NCI-H2107 treated with DMSO at 0.1 percent for 48 hours (cell line): ENCODE data around the gene B3GAT1.

Experiments used
- DNase-seq: peaks from one replicate; lab custom pipeline; 2025; ENCODE audit not compliant: unreplicated experiment; lab: John Stamatoyannopoulos, UW

Gene B3GAT1

GRCh38 chr11:134442246-134442645, 30.2 kb upstream of the B3GAT1 start:
- DNase-seq: no peak

DNA sequence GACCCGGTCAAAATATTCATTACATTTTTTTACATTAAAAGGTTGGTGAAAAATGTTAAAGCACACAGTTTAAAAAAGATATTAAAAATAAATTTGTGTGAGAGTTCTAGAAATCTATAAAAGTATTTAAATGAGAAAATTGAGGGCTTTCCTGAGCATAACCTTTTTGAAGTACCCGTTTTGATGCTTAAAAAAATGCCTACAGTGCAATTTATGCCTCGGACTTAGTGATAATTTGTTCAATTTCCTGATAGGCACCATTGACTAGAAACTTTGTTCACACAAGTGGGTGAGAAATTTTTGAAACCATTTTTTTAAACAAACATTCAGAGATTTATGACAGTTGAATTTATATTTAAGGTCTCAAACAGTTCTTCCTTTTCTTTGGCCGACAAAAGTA, 29.7 kb upstream of the B3GAT1 start:
- DNase-seq: no peak

DNA sequence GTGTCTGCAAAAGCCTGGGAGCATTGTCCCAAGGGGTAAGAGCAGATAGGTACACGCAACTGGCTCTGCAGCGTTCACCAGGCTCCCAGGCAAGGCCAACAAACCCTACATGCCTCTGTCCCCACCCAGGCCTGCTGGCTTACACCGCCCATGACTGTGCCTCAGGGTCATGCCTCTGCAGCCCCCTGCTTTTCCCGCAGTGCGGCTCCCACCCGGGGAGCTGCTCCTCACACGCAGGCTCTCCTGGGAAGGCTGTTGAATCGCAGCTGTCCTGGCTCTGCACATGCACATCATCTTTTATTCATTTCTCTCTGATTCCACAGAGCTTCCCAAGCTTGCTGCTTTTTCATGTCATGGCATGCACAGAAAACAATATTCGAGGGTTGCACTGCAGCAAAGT, 29.2 kb upstream of the B3GAT1 start:
- DNase-seq: no peak

DNA sequence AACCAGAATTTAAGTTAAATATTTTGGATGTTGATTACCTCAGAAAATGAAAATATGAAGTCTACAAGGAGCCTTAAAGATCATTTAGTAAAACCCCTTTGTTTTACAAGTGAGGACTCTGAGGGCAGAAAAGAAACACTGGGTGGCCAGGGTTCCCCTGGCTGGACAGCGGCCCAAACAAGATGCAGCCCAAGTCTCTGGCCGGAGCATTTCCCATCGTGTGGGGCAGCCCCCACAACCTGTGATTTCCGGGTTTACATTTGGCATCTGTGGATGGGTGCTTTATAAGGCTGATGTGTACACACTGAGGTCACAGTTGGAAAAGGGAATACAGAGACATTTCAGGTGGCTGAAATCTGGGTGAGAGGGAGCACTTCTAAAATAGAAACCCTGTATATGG, 28.8 kb upstream of the B3GAT1 start:
- DNase-seq: no peak

DNA sequence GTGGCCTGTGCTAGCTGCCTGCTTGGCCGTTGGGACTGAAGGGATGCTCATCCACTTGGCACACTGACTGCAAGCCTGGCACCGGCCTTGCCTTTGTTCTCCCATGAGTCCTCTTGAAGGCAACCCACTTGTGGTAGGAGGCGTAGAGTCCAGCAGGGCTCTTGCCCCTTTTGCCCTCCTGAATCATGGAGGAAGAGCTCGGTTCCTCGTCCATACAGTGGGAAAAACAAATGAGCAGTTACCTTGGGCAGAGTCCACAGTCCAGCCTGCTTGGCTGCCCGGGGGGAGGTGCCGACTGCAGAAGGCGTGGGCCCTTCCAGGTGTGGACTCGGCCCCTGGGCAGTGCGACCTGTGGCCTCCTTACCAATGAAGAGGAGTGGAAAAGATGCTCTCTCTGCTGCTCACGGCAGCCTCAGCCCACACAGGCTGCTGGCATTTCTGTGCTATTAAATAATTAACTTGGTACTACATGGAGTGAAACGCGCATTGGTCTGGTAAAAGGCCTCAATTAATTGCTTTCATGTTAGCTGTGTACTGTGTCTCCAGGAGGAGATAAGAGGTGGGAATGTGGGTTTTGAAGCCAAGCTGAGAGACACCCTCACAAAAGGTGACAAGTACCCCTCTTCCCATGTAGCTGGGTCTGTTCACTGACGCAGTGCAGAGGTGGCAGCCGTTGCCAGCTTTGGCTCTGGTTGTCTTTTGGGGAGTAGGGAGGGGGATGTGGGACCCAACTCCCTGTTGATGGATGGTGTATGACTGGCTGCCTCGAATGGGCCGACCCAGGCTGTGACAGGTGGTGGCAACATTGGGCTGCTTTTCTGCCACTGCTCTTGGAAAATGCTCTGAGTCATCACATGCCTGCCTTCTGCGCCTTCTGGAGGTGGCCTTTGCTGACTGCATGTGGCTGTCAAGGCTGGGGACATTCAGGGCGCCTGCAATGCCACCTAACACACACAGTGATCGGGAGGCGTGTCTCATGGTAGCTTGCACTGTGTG, 26.8 kb upstream of the B3GAT1 start:
- no peak for DNase-seq

DNA sequence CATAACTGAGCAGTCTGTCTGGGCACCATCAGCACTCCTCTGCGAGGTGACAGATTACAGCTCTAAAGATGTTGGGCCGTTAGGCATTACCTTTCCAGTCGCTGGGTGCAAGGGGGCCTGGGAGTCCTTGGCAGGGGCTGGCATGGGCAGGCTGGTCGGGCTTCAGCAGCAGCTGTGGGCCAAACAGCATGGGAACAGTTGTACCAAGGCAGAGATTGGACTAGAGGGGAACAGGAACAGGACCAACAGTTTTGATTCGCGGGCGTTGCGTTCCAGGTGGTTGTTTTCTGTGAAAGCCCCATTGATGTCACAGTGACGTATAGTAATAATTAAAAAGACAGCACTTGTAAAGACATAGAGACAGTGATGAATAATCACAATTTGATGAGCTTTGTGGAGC, 25.8 kb upstream of the B3GAT1 start:
- no peak for DNase-seq

DNA sequence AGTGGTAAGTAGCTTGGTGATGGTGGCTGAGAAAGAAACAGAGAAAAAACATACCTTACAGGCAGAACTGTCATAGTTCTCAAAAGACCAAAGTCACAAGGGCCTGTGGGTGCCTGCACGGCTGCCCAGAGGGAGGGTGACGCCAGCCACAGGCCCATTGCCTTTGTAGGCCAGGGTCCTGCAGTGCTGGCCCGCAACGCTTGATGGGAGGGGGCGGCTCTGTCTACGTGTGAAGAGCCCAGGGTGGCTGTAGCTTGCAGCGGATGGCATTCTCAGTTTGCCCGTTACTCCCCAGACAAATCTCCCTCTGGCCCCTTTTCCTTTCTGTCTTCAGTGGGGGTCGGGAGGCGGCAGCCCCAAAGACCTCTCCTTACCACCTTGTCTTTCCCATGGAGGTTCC, 24.7 kb upstream of the B3GAT1 start:
- no peak for DNase-seq

DNA sequence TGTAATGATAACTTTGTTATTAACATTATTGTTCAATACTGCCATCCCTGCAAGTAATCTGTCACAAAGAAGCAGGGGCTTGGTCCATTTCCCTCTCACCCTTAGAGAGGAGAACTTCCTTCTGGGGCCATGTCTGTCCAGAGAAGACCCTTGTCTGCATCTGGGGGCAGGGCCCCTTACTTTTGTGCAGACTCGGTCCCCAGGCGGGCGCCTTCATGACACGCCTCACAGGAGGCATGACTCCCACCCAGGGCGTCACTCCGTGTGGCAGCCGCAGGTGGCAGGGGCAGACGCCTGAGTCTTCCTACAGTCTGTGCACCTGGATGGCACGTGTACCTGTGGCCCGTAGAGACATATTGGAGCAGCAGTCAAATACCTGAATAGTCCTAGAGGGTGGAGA, 21.8 kb upstream of the B3GAT1 start:
- no peak for DNase-seq

DNA sequence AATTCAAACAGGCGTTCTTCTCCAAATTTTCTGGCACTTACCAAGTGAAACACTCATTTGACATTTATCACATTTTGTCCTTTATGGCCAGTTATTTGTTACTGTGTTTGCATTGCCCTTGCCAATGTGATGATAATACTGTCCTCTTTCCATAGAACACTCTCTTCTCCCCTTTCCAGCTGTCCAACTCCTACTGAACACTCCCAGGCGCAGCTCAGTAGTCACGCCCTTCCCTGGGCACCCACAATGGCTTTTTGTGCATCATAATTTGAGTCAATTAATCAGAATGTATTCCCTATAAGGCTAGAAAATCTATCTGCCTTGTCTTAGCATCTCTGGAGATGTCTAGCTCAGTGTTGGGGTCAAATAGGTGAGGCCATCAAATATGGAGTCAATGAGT, 21.2 kb upstream of the B3GAT1 start:
- no peak for DNase-seq

GRCh38 chr11:134432776-134433175, 20.7 kb upstream of the B3GAT1 start:
- no peak for DNase-seq

DNA sequence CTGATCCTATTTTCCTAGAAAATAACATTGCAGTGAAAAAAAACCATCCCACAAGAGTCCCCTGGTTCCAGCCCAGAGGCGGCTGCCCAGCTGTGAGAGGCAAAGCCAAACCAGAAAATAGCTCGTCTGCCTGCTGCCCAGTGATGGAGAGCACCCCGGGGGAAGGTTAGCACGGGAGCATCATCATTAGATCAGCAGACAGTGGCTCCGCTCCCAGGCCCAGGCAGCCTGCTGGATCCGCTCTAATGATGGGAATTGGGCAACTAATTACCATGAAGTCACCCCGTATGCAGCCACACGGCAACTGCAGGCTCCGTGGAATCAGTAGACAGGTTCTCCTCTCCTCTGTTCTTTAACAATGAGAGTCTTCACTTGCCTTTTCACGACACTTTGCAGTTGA, 17.1 kb upstream of the B3GAT1 start:
- peak; percentile 13 for DNase-seq

DNA sequence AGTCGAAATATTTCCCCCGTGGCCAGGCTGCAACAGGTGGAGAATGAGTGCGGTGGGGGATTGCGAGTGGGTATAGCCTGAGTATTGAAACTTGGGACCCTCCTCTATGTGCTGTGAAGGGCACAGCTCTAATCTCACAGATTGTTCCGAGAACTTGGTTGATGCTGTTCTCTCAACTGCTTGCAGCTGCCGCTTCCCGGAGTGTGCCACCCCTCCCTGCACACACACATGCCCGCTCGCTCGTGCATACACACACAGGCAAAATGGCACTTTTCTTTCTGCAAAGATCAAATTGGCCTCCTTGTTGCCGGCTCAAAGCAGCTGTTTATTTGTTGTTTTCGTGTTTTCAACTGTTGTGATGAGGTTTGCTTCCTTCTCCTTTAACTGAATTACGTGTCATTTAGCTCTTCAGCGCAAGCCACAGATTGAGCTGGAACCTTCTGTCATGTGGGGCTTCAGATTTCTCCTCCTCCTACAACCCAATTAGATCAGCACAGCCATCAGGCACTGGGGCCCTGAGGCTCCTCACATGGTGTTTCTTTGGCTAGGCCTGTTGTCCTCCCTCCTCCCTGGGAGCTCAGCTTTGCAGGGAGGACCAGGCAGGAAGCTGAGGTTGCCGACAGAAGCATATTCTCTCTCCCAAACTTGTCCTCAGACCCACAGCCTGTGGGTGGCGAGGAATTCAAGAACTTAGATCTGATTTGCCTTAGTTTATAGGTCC, 13.9 kb upstream of the B3GAT1 start:
- no peak for DNase-seq

- no peak for DNase-seq
These were observed 13.4 kb upstream of the B3GAT1 start for GRCh38 chr11:134425413-134425812.

- no peak for DNase-seq
These were observed 11.1 kb upstream of the B3GAT1 start for GRCh38 chr11:134423106-134423505.

GRCh38 chr11:134417871-134418840, 6.1 kb upstream of the B3GAT1 start:
- no peak for DNase-seq

- no peak for DNase-seq
These were observed 4.7 kb upstream of the B3GAT1 start for GRCh38 chr11:134416726-134417125.

- no peak for DNase-seq
These were observed 3.0 kb upstream of the B3GAT1 start for GRCh38 chr11:134414766-134415765.

GRCh38 chr11:134413826-134414731, 2.0 kb upstream of the B3GAT1 start:
- no peak for DNase-seq
